B cell (primary cell): ENCODE data around the gene MYH7B. TPM values are rescaled to one million over a fixed set of nuclear protein-coding genes. Genes with fewer than 3 reads are reported as not detected.

Experiments used
- ATAC-seq: fragments of 200-7000 bp; cut with Tn5 transposase; one replicate; pipeline ENCODE4 v1.10.0; 2021; ENCODE audit warnings: low read depth, mild to moderate bottlenecking, moderate number of reproducible peaks, moderate library complexity
- CTCF ChIA-PET: fragments of 350-600 bp; sonication (Branson Sonifier 250); formaldehyde crosslinking; loops from one replicate; lab custom pipeline; 2021; ENCODE audit warnings: antibody characterized with exemption, inconsistent platforms; lab: Charles Lee
- POLR2A ChIA-PET: fragments of 350-600 bp; sonication (Branson Sonifier 250); formaldehyde crosslinking; loops from one replicate; lab custom pipeline; 2021; ENCODE audit warnings: antibody characterized with exemption; lab: Charles Lee
- DNase-seq: peaks from one replicate; pipeline ENCODE4 v3.0.0; 2013
- H2AFZ ChIP-seq: 2 replicates; pipeline ENCODE4 v1.6.1; 2012; ENCODE audit warnings: mild to moderate bottlenecking, low read depth, low read length; ENCODE audit not compliant: insufficient read depth, poor library complexity, severe bottlenecking
- H3K27ac ChIP-seq, 2 donors: 1 replicate in 1 of 2; 2 replicates in 1 of 2; pipeline ENCODE4 v1.5.1; 2012 to 2013; ENCODE audit warnings: low read length in 2 of 2, mild to moderate bottlenecking in 2 of 2, moderate library complexity in 1 of 2
- H3K27me3 ChIP-seq, 4 experiments: fragments of 200-600 bp in 1 of 4; sonication (generic) in 1 of 4; replicated peaks in 1 of 4; 1 replicate in 2 of 4; 2 replicates in 2 of 4; pipeline versions ENCODE4 v1.6.1 to v1.7.0; 2013 to 2016; ENCODE audit warnings: low read length in 3 of 4, mild to moderate bottlenecking in 2 of 4, mixed read lengths in 1 of 4, moderate library complexity in 1 of 4; ENCODE audit not compliant: insufficient read depth in 4 of 4, control insufficient read depth in 3 of 4; ENCODE audit errors: control extremely low read depth in 1 of 4
- H3K36me3 ChIP-seq, 2 experiments: replicated peaks in 1 of 2; 1 replicate in 1 of 2; 2 replicates in 1 of 2; pipeline versions ENCODE4 v1.6.1 to v1.7.1; 2013; ENCODE audit warnings: low read length in 1 of 2; ENCODE audit not compliant: insufficient read depth in 2 of 2, control insufficient read depth in 1 of 2; ENCODE audit errors: control extremely low read depth in 1 of 2, extremely low read depth in 1 of 2
- H3K4me1 ChIP-seq, 2 donors: fragments of 200-600 bp in 1 of 2; sonication (generic) in 1 of 2; 1 replicate in 1 of 2; 2 replicates in 1 of 2; pipeline versions ENCODE4 v1.5.1 to v1.6.1; 2013 to 2017; ENCODE audit warnings: low read length in 2 of 2; ENCODE audit not compliant: control insufficient read depth in 2 of 2, insufficient read depth in 2 of 2
- H3K4me2 ChIP-seq: replicated peaks from 2 replicates; pipeline ENCODE3; 2012; ENCODE audit warnings: mild to moderate bottlenecking, low read depth, low read length; ENCODE audit not compliant: poor library complexity, severe bottlenecking
- H3K4me3 ChIP-seq, 5 experiments: fragments of 200-600 bp in 1 of 5; sonication (generic) in 1 of 5; 1 replicate in 3 of 5; 2 replicates in 2 of 5; pipeline versions ENCODE4 v1.5.1 to v1.7.0; 2011 to 2016; ENCODE audit warnings: low read length in 4 of 5, mild to moderate bottlenecking in 4 of 5, low read depth in 2 of 5, control low read depth in 1 of 5, moderate library complexity in 1 of 5; ENCODE audit not compliant: insufficient read depth in 1 of 5; ENCODE audit errors: control extremely low read depth in 1 of 5, extremely low read depth in 1 of 5
- H3K79me2 ChIP-seq: fragments of 200-600 bp; sonication (generic); one replicate; pipeline ENCODE4 v1.6.0; 2016; ENCODE audit warnings: low read length; ENCODE audit not compliant: control insufficient read depth, insufficient read depth
- H3K9ac ChIP-seq: fragments of 200-600 bp; sonication (generic); 2 replicates; pipeline ENCODE4 v1.6.1; 2017; ENCODE audit warnings: mild to moderate bottlenecking, low read length, moderate library complexity
- H3K9me3 ChIP-seq, 3 donors: one replicate each; pipeline versions ENCODE4 v1.6.1 to v1.7.1; 2013; ENCODE audit warnings: low read length in 2 of 3; ENCODE audit not compliant: control insufficient read depth in 2 of 3, insufficient read depth in 1 of 3; ENCODE audit errors: control extremely low read depth in 1 of 3
- H4K20me1 ChIP-seq: 2 replicates; pipeline ENCODE4 v1.6.0; 2012; ENCODE audit warnings: mild to moderate bottlenecking, low read length; ENCODE audit not compliant: insufficient read depth, control insufficient read depth, poor library complexity, severe bottlenecking
- H3K27ac Mint-ChIP-seq: one replicate; pipeline ENCODE4 v1.8.0; 2021; ENCODE audit warnings: mixed read lengths
- H3K27me3 Mint-ChIP-seq: one replicate; pipeline ENCODE4 v1.8.0; 2021; ENCODE audit warnings: mixed read lengths
- H3K4me1 Mint-ChIP-seq: one replicate; pipeline ENCODE4 v1.8.0; 2021; ENCODE audit warnings: mixed read lengths
- H3K4me3 Mint-ChIP-seq: one replicate; pipeline ENCODE4 v1.8.0; 2021; ENCODE audit warnings: mixed read lengths
- H3K9me3 Mint-ChIP-seq: one replicate; pipeline ENCODE4 v1.8.0; 2022; ENCODE audit warnings: mixed read lengths; ENCODE audit not compliant: insufficient read depth
- EZH2 ChIP-seq: IDR thresholded peaks from 2 replicates; pipeline ENCODE4 v1.6.1; 2012; ENCODE audit warnings: borderline replicate concordance, low read depth, mild to moderate bottlenecking, moderate library complexity, low read length; ENCODE audit not compliant: insufficient read depth, poor library complexity, severe bottlenecking
- whole genome bisulfite sequencing: methylation state at CpG from one replicate; pipeline ENCODE4 v1.1.5; 2013; ENCODE audit warnings: missing lambda C conversion rate; ENCODE audit not compliant: insufficient coverage; 5-methylcytosine and 5-hydroxymethylcytosine counted together
- intact Hi-C: fragments of 100-400 bp; cut with micrococcal nuclease; formaldehyde crosslinking; loops from one replicate; pipeline ENCODE4 v1.10.0; 2022
- polyA plus RNA-seq: library from polyadenylated mRNA; depleted of rRNA; stranded (reverse); fragments of >200 nt; gene quantifications from 2 replicates; pipeline ENCODE4 v1.2.3, GENCODE V29; 2012
- total RNA-seq, 2 donors: library from RNA; stranded (reverse); fragments of 120-200 nt in 1 of 2; gene quantifications; 1 replicate in 1 of 2; 2 replicates in 1 of 2; pipeline versions ENCODE4 v1.2.3 to v1.2.4, GENCODE V29; 2013 to 2022
- TF ChIP-seq, protein P1 (sequence below): fragments of 200-600 bp; IDR thresholded peaks from one replicate; pipeline ENCODE4 v1.8.0; 2022; ENCODE audit warnings: antibody characterized with exemption, mild to moderate bottlenecking

The MYH7B gene
- total and polyA plus RNA-seq, 2 donors (not counting 1 experiment from before 2014, with no cell fraction given) = 0.79 to 1.2 TPM

DNA sequence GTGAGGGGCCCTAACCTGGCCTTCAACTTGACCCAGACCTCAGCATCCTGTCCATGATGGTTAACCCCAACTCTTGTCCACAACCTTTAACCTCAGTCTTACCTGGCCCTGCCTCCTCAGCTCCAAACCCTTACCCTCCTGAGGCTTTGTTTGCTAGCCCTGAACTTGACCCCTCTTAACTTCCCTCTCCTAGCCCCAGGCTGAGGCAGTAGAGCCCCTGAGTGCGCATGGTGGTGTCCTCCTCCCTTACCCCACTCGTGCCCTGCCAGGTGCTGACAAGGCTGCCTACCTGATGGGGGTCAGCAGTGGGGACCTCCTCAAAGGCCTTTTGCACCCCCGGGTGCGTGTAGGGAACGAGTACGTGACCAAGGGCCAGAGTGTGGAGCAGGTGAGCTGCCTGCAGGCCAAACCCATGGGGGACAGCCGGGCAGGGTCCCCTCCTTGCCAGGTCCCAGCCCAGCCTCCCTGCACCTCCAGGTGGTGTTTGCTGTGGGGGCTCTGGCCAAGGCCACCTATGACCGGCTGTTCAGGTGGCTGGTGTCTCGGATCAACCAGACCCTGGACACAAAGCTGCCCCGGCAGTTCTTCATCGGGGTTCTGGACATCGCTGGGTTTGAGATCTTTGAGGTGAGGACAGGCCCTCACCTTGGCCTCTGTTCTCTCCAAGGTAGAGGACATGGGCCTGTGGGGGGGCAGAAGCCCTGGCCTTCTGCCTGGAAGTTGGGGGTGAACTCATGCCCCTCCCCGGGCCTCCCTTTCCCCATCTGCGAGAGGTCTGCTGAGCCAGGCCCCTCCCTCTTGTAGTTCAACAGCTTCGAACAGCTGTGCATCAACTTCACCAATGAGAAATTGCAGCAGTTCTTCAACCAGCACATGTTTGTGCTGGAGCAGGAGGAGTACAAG lies 31.9 kb downstream of the MYH7B start:
- Mint-ChIP-seq H3K4me3 (no peak overlapping the region), H3K9me3 (no peaks in the 10 kb centered on the region), H3K27me3 (peaks cover 17% of the 10 kb centered on the region), H3K27ac (no peak overlapping the region), H3K4me1 (no peaks in the 10 kb centered on the region)
- 86% methylated on average over 15 of the region's 15 CpGs for WGBS
- intact Hi-C loops = no loop called here
- peaks cover 0 to 11% (median 6%) of the 10 kb centered on the region in 4 experiments for H3K27me3 ChIP-seq
- H3K4me3 ChIP-seq = no peak overlapping the region
- ATAC-seq (no peak), DNase-seq (no peak)
- no peak overlapping the region for H3K4me2 ChIP-seq
- H3K79me2 ChIP-seq = no peaks in the 10 kb centered on the region
- no peak overlapping the region for H2AFZ ChIP-seq
- POLR2A ChIA-PET = no interaction called here
- no peaks in the 10 kb centered on the region for H3K9me3 ChIP-seq
- no peaks in the 10 kb centered on the region for H3K36me3 ChIP-seq
- TF ChIP-seq EZH2 = no peak
- TF ChIP-seq, protein P1, sequence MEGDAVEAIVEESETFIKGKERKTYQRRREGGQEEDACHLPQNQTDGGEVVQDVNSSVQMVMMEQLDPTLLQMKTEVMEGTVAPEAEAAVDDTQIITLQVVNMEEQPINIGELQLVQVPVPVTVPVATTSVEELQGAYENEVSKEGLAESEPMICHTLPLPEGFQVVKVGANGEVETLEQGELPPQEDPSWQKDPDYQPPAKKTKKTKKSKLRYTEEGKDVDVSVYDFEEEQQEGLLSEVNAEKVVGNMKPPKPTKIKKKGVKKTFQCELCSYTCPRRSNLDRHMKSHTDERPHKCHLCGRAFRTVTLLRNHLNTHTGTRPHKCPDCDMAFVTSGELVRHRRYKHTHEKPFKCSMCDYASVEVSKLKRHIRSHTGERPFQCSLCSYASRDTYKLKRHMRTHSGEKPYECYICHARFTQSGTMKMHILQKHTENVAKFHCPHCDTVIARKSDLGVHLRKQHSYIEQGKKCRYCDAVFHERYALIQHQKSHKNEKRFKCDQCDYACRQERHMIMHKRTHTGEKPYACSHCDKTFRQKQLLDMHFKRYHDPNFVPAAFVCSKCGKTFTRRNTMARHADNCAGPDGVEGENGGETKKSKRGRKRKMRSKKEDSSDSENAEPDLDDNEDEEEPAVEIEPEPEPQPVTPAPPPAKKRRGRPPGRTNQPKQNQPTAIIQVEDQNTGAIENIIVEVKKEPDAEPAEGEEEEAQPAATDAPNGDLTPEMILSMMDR = no peak
- CTCF ChIA-PET = no interaction called here
- no peak overlapping the region for H3K9ac ChIP-seq
- H3K27ac ChIP-seq = no peak overlapping the region
- H3K4me1 ChIP-seq = no peaks in the 10 kb centered on the region
- H4K20me1 ChIP-seq = no peaks in the 10 kb centered on the region

DNA sequence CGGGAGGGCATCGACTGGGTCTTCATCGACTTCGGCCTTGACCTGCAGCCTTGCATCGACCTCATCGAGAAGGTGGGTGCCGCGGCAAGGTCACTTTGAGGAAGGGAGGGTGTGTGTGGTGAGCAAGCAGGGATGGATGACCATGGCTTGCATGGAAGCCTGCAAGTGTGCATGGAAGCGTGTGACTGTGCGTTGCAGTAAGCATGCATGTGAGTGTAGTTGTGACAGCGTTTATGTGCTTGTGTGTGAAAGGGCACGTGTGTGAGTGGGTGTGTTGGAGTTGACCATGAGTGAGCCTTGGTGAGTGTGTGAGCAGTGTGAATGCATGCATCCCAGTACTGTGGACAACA lies 32.5 kb downstream of the MYH7B start:
- ChIA-PET CTCF (no interaction called here), POLR2A (interaction anchor here (0.5 kb wide), 1 partner anchor 112 kb away, joined by 4 read pairs; the partner anchor contains the start of gene ACSS2)
- 94% methylated on average over 12 of the region's 12 CpGs for WGBS
- Histone ChIP-seq H3K4me2 (no peak overlapping the region), H3K9ac (no peak overlapping the region), H4K20me1 (no peaks in the 10 kb centered on the region), H3K9me3 (no peaks in the 10 kb centered on the region), H2AFZ (no peak overlapping the region), H3K79me2 (no peaks in the 10 kb centered on the region), H3K4me3 (no peak overlapping the region), H3K4me1 (no peaks in the 10 kb centered on the region), H3K36me3 (peaks cover 0 to 2% of the 10 kb centered on the region in 2 experiments), H3K27ac (no peak overlapping the region), H3K27me3 (peaks cover 0 to 11% (median 4%) of the 10 kb centered on the region in 4 experiments)
- peaks cover 13% of the 10 kb centered on the region for H3K27me3 Mint-ChIP-seq
- intact Hi-C loops = no loop called here
- H3K4me3 Mint-ChIP-seq = no peak overlapping the region
- H3K27ac Mint-ChIP-seq = no peak overlapping the region
- DNase-seq (no peak), ATAC-seq (no peak)
- TF ChIP-seq, protein P1 = no peak
- TF ChIP-seq EZH2 = no peak
- H3K4me1 Mint-ChIP-seq = no peaks in the 10 kb centered on the region
- H3K9me3 Mint-ChIP-seq = no peaks in the 10 kb centered on the region
